ENCODE measurements around the gene BANP.
"Not testable (repeated sequence)": the region's sequence is repeated elsewhere in the genome, so short reads cannot be mapped to it uniquely, and the experiment has no call there.

BANP gene

GRCh38 chr16:88094900-88095299 is 143.7 kb downstream of the BANP start:
- in situ Hi-C loops (cut with MboI; ENCODE audit: low sequenced_read_pairs, unreplicated experiment); DNase-seq (ENCODE audit: low spot score): not testable (repeated sequence)

GRCh38 chr16:88096659-88097058 is 145.4 kb downstream of the BANP start:
- DNase-seq (ENCODE audit: low spot score); in situ Hi-C loops (cut with MboI; ENCODE audit: low sequenced_read_pairs, unreplicated experiment): not testable (repeated sequence)

- DNase-seq (ENCODE audit: low spot score); in situ Hi-C loops (cut with MboI; ENCODE audit: low sequenced_read_pairs, unreplicated experiment): not testable (repeated sequence)
These were observed 147.7 kb downstream of the BANP start for GRCh38 chr16:88098731-88099562.

- in situ Hi-C loops (cut with MboI; ENCODE audit: low sequenced_read_pairs, unreplicated experiment): no loop called here
- no peak for DNase-seq (ENCODE audit: low spot score)
- TF ChIP-seq CTCF (IDR thresholded peaks at IDR 0.05; ENCODE audit: borderline replicate concordance, control extremely low read depth, extremely low read depth, insufficient read depth, missing control alignments): no peak
These were observed 148.3 kb downstream of the BANP start for GRCh38 chr16:88099563-88099890.

GRCh38 chr16:88099956-88100355 is 148.7 kb downstream of the BANP start:
- in situ Hi-C loops (cut with MboI; ENCODE audit: low sequenced_read_pairs, unreplicated experiment): not testable (repeated sequence)

GRCh38 chr16:88100801-88101622 is 149.8 kb downstream of the BANP start:
- DNase-seq (ENCODE audit: low spot score); in situ Hi-C loops (cut with MboI; ENCODE audit: low sequenced_read_pairs, unreplicated experiment): not testable (repeated sequence)

More at GRCh38 chr16:88099956-88100355, 148.7 kb downstream of the BANP start:
- not testable (repeated sequence) for DNase-seq (ENCODE audit: low spot score)

GRCh38 chr16:88101623-88102105 is 150.4 kb downstream of the BANP start:
- in situ Hi-C loops (cut with MboI; ENCODE audit: low sequenced_read_pairs, unreplicated experiment); DNase-seq (ENCODE audit: low spot score): not testable (repeated sequence)

GRCh38 chr16:88102597-88102996 is 151.4 kb downstream of the BANP start:
- in situ Hi-C loops (cut with MboI; ENCODE audit: low sequenced_read_pairs, unreplicated experiment): no loop called here
- no peak for DNase-seq (ENCODE audit: low spot score)
- TF ChIP-seq CTCF (IDR thresholded peaks at IDR 0.05; ENCODE audit: borderline replicate concordance, control extremely low read depth, extremely low read depth, insufficient read depth, missing control alignments): no peak

- no peak for DNase-seq (ENCODE audit: low spot score)
- in situ Hi-C loops (cut with MboI; ENCODE audit: low sequenced_read_pairs, unreplicated experiment): no loop called here
- TF ChIP-seq CTCF (IDR thresholded peaks at IDR 0.05; ENCODE audit: borderline replicate concordance, control extremely low read depth, extremely low read depth, insufficient read depth, missing control alignments): no peak
These were observed 151.8 kb downstream of the BANP start for GRCh38 chr16:88103011-88103410.
